ENCODE data around the gene SYNE1. TPM values are rescaled to one million over a fixed set of nuclear protein-coding genes. Genes with fewer than 3 reads are reported as not detected.

Gene SYNE1
- total RNA-seq, 1 donor from 2014 or later = 166 TPM

- peaks cover 18% of the 10 kb centered on the region for H3K4me1 ChIP-seq
- no peaks in the 10 kb centered on the region for H3K27me3 ChIP-seq (ENCODE audit: low read depth)
- no peaks in the 10 kb centered on the region for H3K9me3 ChIP-seq
- no peak for DNase-seq
- H3K27ac ChIP-seq = no peak overlapping the region
- TF ChIP-seq CTCF (IDR thresholded peaks at IDR 0.05) = no peak
- no peaks in the 10 kb centered on the region for H3K36me3 ChIP-seq
- intact Hi-C loops (cut with DNase I) = no loop called here
- no peak for ATAC-seq
- no peak overlapping the region for H3K4me3 ChIP-seq
These were observed 546.0 kb downstream of the SYNE1 start for GRCh38 chr6:152091201-152091600.

- H3K4me1 ChIP-seq = peaks cover 17% of the 10 kb centered on the region
- no peaks in the 10 kb centered on the region for H3K27me3 ChIP-seq (ENCODE audit: low read depth)
- no peak overlapping the region for H3K4me3 ChIP-seq
- no peak for DNase-seq
- H3K27ac ChIP-seq = no peak overlapping the region
- no peak for TF ChIP-seq CTCF (IDR thresholded peaks at IDR 0.05)
- no peaks in the 10 kb centered on the region for H3K36me3 ChIP-seq
- intact Hi-C loops (cut with DNase I) = no loop called here
- H3K9me3 ChIP-seq = no peaks in the 10 kb centered on the region
- ATAC-seq = no peak
These were observed 547.2 kb downstream of the SYNE1 start for GRCh38 chr6:152089992-152090391.

- ATAC-seq = no peak
- Histone ChIP-seq H3K27me3 (ENCODE audit: low read depth) (no peaks in the 10 kb centered on the region), H3K36me3 (no peaks in the 10 kb centered on the region), H3K27ac (no peak overlapping the region), H3K9me3 (no peaks in the 10 kb centered on the region), H3K4me1 (peaks cover 13% of the 10 kb centered on the region), H3K4me3 (no peak overlapping the region)
- DNase-seq = no peak
- TF ChIP-seq CTCF (IDR thresholded peaks at IDR 0.05) = no peak
- intact Hi-C loops (cut with DNase I) = no loop called here
These were observed 549.5 kb downstream of the SYNE1 start for GRCh38 chr6:152087701-152088100.

- intact Hi-C loops (cut with DNase I) = no loop called here
- peaks cover 13% of the 10 kb centered on the region for H3K4me1 ChIP-seq
These were observed 550.1 kb downstream of the SYNE1 start for GRCh38 chr6:152087096-152087495.

GRCh38 chr6:152086223-152086873 lies 550.8 kb downstream of the SYNE1 start:
- H3K9me3 ChIP-seq = no peaks in the 10 kb centered on the region
- H3K27ac ChIP-seq = no peak overlapping the region
- peaks cover 5% of the 10 kb centered on the region for H3K4me1 ChIP-seq
- DNase-seq = no peak
- no peak for ATAC-seq
- no peaks in the 10 kb centered on the region for H3K27me3 ChIP-seq (ENCODE audit: low read depth)
- intact Hi-C loops (cut with DNase I) = no loop called here
- no peak overlapping the region for H3K4me3 ChIP-seq
- no peaks in the 10 kb centered on the region for H3K36me3 ChIP-seq
- TF ChIP-seq CTCF (IDR thresholded peaks at IDR 0.05) = no peak

More at GRCh38 chr6:152087096-152087495, 550.1 kb downstream of the SYNE1 start:
- H3K4me3 ChIP-seq = no peak overlapping the region
- H3K27ac ChIP-seq = no peak overlapping the region
- no peaks in the 10 kb centered on the region for H3K27me3 ChIP-seq (ENCODE audit: low read depth)
- H3K36me3 ChIP-seq = no peaks in the 10 kb centered on the region
- TF ChIP-seq CTCF (IDR thresholded peaks at IDR 0.05) = no peak
- DNase-seq = no peak
- no peaks in the 10 kb centered on the region for H3K9me3 ChIP-seq
- no peak for ATAC-seq

Measured in lower lobe of right lung (tissue), 2 donors.